Myometrial cell (primary cell): ENCODE data around the gene TSSK2. TPM values are rescaled to one million over a fixed set of nuclear protein-coding genes. Genes with fewer than 3 reads are reported as not detected.

ENCODE experiments used
- total RNA-seq: library from RNA; depleted of rRNA; stranded (reverse); fragments of >200 nt; gene quantifications from 2 replicates; pipeline ENCODE4 v1.2.3, GENCODE V29; 2015

TSSK2 gene
- not detected in 2 replicates for total RNA-seq

GRCh38 chr22:19130959-19131684 is at the start of gene TSSK2:
TSSK2 (plus strand) TSS chr22:19131308; CDS start chr22:19131400, 92 bp downstream.

GRCh38 chr22:19122143-19122751 is 8.9 kb upstream of the TSSK2 start, which contains the start of gene DGCR2:
DGCR2 (minus strand) TSS chr22:19122412; CDS start chr22:19122206, 206 bp downstream.

GRCh38 chr22:19149991-19150390 is 18.9 kb downstream of the TSSK2 start, which contains the start of gene GSC2:
GSC2 (minus strand) TSS chr22:19150292; CDS start chr22:19150283, 9 bp downstream.

GRCh38 chr22:19178657-19179496 is 47.8 kb downstream of the TSSK2 start, which contains the start of gene SLC25A1:
SLC25A1 (minus strand) TSS chr22:19178736; CDS start chr22:19178673, 63 bp downstream.

Other genes starting within 250 kb of the TSSK2 start
- 9.0 TPM in 1 of 2 replicates, not detected in the other for gene DGCR6, start 225.0 kb upstream of the TSSK2 start, total RNA-seq
- not detected in 2 replicates for gene PRODH, start 195.0 kb upstream of the TSSK2 start, total RNA-seq
- gene DGCR2, start 8.9 kb upstream of the TSSK2 start, total RNA-seq = 65.9 and 87.9 TPM in 2 replicates
- gene ESS2, start 13.3 kb downstream of the TSSK2 start, total RNA-seq = 15.6 and 17.7 TPM in 2 replicates
- gene GSC2, start 19.0 kb downstream of the TSSK2 start, total RNA-seq = not detected in 2 replicates
- 240 and 296 TPM in 2 replicates for gene SLC25A1, start 47.4 kb downstream of the TSSK2 start, total RNA-seq
- gene CLTCL1, start 160.4 kb downstream of the TSSK2 start, total RNA-seq = 6.9 and 8.2 TPM in 2 replicates